GM18870 (cell line): Measurements from ENCODE around the gene CAVIN3.
"Not testable (repeated sequence)": the region's sequence is repeated elsewhere in the genome, so short reads cannot be mapped to it uniquely, and the experiment has no call there.

ENCODE experiments used
- ATAC-seq: cut with Tn5 transposase; IDR thresholded peaks from one replicate; pipeline ENCODE4 v1.9.1; 2021; ENCODE audit warnings: moderate library complexity; ENCODE audit not compliant: unreplicated experiment

CAVIN3 gene

GRCh38 chr11:6326985-6327384, 6.7 kb upstream of the CAVIN3 start:
- ATAC-seq: no peak

GRCh38 chr11:6326303-6326702, 6.0 kb upstream of the CAVIN3 start:
- no peak for ATAC-seq

- no peak for ATAC-seq
Observed at GRCh38 chr11:6323291-6323905, 3.1 kb upstream of the CAVIN3 start.

GRCh38 chr11:6321961-6322362, 1.7 kb upstream of the CAVIN3 start:
- no peak for ATAC-seq

GRCh38 chr11:6321356-6321755, 1.1 kb upstream of the CAVIN3 start:
- no peak for ATAC-seq

GRCh38 chr11:6319704-6320410, 444 bp downstream of the CAVIN3 start:
- peak; percentile 24 for ATAC-seq

GRCh38 chr11:6319001-6319703, 1.1 kb downstream of the CAVIN3 start:
- no peak for ATAC-seq

GRCh38 chr11:6318204-6318603, 2.1 kb downstream of the CAVIN3 start:
- no peak for ATAC-seq

GRCh38 chr11:6315811-6316425, 4.4 kb downstream of the CAVIN3 start:
- peak; percentile 62 for ATAC-seq

- no peak for ATAC-seq
Observed at GRCh38 chr11:6312106-6312505, 8.2 kb downstream of the CAVIN3 start.

GRCh38 chr11:6307876-6308275, 12.4 kb downstream of the CAVIN3 start:
- no peak for ATAC-seq

- ATAC-seq: no peak
Observed at GRCh38 chr11:6305297-6305696, 15.0 kb downstream of the CAVIN3 start.

GRCh38 chr11:6303661-6304060, 16.6 kb downstream of the CAVIN3 start:
- no peak for ATAC-seq

GRCh38 chr11:6301096-6301495, 19.2 kb downstream of the CAVIN3 start:
- no peak for ATAC-seq

GRCh38 chr11:6300325-6300724, 20.0 kb downstream of the CAVIN3 start:
- no peak for ATAC-seq

GRCh38 chr11:6298605-6299004, 21.7 kb downstream of the CAVIN3 start:
- no peak for ATAC-seq

- ATAC-seq: no peak
Observed at GRCh38 chr11:6297831-6298230, 22.5 kb downstream of the CAVIN3 start.

- ATAC-seq: no peak
Observed at GRCh38 chr11:6285019-6285418, 35.3 kb downstream of the CAVIN3 start.

- ATAC-seq: no peak
Observed at GRCh38 chr11:6284250-6284649, 36.1 kb downstream of the CAVIN3 start.

GRCh38 chr11:6283453-6284023, 36.8 kb downstream of the CAVIN3 start:
- ATAC-seq: no peak

GRCh38 chr11:6280809-6281208, 39.5 kb downstream of the CAVIN3 start:
- not testable (repeated sequence) for ATAC-seq
